DOHH2 (cell line): ENCODE measurements around the gene KRT77.
"Not testable (repeated sequence)": the region's sequence is repeated elsewhere in the genome, so short reads cannot be mapped to it uniquely, and the experiment has no call there.

ENCODE experiments used
- H3F3A ChIP-seq: fragments of 200-600 bp; sonication (generic), shearing (Covaris generic); 2 replicates; pipeline ENCODE4 v1.6.0; 2016; ENCODE audit warnings: antibody characterized with exemption, mild to moderate bottlenecking; ENCODE audit not compliant: control insufficient read depth, insufficient read depth
- H3K27ac ChIP-seq: fragments of 200-600 bp; sonication (generic); 2 replicates; pipeline ENCODE4 v1.5.1; 2014; ENCODE audit warnings: low read depth, mild to moderate bottlenecking, low read length, moderate library complexity
- H3K27me3 ChIP-seq: fragments of 200-600 bp; sonication (generic); 2 replicates; pipeline ENCODE4 v1.6.1; 2014; ENCODE audit warnings: mild to moderate bottlenecking, low read length, mixed read lengths; ENCODE audit not compliant: control insufficient read depth
- H3K36me3 ChIP-seq: fragments of 200-600 bp; sonication (generic); 2 replicates; pipeline ENCODE4 v1.6.1; 2014; ENCODE audit warnings: mild to moderate bottlenecking, low read length, moderate library complexity, mixed read lengths; ENCODE audit not compliant: control insufficient read depth
- H3K4me1 ChIP-seq: fragments of 200-600 bp; sonication (generic); 2 replicates; pipeline ENCODE4 v1.6.1; 2014; ENCODE audit warnings: mild to moderate bottlenecking, low read length, mixed read lengths; ENCODE audit not compliant: control insufficient read depth
- H3K4me2 ChIP-seq: fragments of 200-600 bp; sonication (generic); 2 replicates; pipeline ENCODE4 v1.6.0; 2014; ENCODE audit warnings: mild to moderate bottlenecking, low read length, moderate library complexity
- H3K4me3 ChIP-seq: fragments of 200-600 bp; sonication (generic); 2 replicates; pipeline ENCODE4 v1.5.1; 2014; ENCODE audit warnings: mild to moderate bottlenecking, low read length, mixed read lengths
- H3K79me2 ChIP-seq: fragments of 200-600 bp; sonication (generic); 2 replicates; pipeline ENCODE4 v1.6.1; 2014; ENCODE audit warnings: mild to moderate bottlenecking, low read length, mixed read lengths; ENCODE audit not compliant: control insufficient read depth
- H3K9me2 ChIP-seq: fragments of 200-600 bp; sonication (generic); replicated peaks from 2 replicates; pipeline ENCODE4 v1.6.1; 2014; ENCODE audit warnings: mild to moderate bottlenecking, low read length, mixed read lengths; ENCODE audit not compliant: control insufficient read depth
- H3K9me3 ChIP-seq: fragments of 200-600 bp; sonication (generic); 2 replicates; pipeline ENCODE4 v1.6.1; 2014; ENCODE audit warnings: antibody characterized with exemption, low read length, mixed read lengths; ENCODE audit not compliant: control insufficient read depth, insufficient read depth
- H4K20me1 ChIP-seq: fragments of 200-600 bp; sonication (generic); 2 replicates; pipeline ENCODE4 v1.6.0; 2014; ENCODE audit warnings: low read depth, mild to moderate bottlenecking, antibody characterized with exemption, low read length, moderate library complexity; ENCODE audit not compliant: control insufficient read depth, insufficient read depth
- EZH2phosphoT487 ChIP-seq: fragments of 200-600 bp; sonication (generic); IDR thresholded peaks from 2 replicates; pipeline ENCODE4 v1.6.1; 2017; ENCODE audit warnings: borderline replicate concordance, mild to moderate bottlenecking, antibody characterized with exemption, low read length, moderate library complexity, mixed read lengths
- TF ChIP-seq, protein P1 (sequence below): fragments of 200-600 bp; sonication (generic); IDR thresholded peaks from one replicate; pipeline ENCODE4 v1.5.1; 2014; ENCODE audit warnings: antibody characterized with exemption, mild to moderate bottlenecking, low read depth, low read length; ENCODE audit not compliant: poor library complexity, severe bottlenecking

KRT77 gene

DNA sequence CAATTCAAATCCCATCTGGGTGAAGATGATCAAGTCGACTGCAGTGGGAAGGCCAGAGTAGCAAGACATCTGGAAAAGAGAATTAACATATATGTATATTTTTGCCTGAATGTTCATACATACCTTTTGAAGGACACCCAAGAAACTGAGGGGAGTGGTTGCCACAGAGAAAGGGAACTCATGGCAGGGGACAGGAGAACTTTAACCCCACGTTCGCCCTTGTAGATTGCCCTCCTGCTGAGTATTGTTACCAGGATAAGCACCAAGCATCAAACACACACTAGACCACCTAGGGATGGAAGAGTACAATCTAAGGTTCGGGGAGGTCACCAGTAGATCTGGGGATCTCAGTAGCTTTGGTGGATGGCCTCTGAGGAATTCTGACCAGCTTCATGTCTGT is 32.8 kb downstream of the KRT77 start:
- H3K4me1 ChIP-seq = no peaks in the 10 kb centered on the region
- no peaks in the 10 kb centered on the region for H3F3A ChIP-seq
- no peak overlapping the region for H3K4me3 ChIP-seq
- peaks cover 2% of the 10 kb centered on the region; the same call in 1 of the 2 replicates for H3K27me3 ChIP-seq
- no peak for TF ChIP-seq EZH2phosphoT487
- TF ChIP-seq, protein P1, sequence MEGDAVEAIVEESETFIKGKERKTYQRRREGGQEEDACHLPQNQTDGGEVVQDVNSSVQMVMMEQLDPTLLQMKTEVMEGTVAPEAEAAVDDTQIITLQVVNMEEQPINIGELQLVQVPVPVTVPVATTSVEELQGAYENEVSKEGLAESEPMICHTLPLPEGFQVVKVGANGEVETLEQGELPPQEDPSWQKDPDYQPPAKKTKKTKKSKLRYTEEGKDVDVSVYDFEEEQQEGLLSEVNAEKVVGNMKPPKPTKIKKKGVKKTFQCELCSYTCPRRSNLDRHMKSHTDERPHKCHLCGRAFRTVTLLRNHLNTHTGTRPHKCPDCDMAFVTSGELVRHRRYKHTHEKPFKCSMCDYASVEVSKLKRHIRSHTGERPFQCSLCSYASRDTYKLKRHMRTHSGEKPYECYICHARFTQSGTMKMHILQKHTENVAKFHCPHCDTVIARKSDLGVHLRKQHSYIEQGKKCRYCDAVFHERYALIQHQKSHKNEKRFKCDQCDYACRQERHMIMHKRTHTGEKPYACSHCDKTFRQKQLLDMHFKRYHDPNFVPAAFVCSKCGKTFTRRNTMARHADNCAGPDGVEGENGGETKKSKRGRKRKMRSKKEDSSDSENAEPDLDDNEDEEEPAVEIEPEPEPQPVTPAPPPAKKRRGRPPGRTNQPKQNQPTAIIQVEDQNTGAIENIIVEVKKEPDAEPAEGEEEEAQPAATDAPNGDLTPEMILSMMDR = no peak
- no peak overlapping the region for H3K27ac ChIP-seq
- H3K36me3 ChIP-seq = no peaks in the 10 kb centered on the region
- no peaks in the 10 kb centered on the region for H3K9me3 ChIP-seq
- no peaks in the 10 kb centered on the region for H4K20me1 ChIP-seq
- H3K79me2 ChIP-seq = no peaks in the 10 kb centered on the region
- no peaks in the 10 kb centered on the region for H3K9me2 ChIP-seq
- H3K4me2 ChIP-seq = no peak overlapping the region

DNA sequence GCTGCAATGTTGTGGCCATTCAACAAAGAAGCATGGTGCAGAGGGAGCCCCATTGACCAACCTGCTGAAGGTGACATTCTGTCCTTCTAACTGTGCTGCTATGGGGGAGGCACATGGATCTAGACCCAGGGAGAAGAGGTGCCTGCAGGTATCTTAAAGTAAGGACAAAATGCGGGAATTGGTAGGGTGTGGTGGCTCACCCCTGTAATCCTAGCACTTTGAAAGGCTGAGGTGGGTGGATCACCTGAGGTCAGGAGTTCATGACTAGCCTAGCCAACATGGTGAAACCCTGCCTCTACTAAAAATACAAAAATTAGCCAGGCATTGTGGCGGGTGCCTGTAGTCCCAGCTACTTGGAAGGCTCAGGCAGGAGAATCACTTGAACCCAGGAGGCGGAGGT is 33.4 kb downstream of the KRT77 start:
- not testable (repeated sequence) for H3K36me3 ChIP-seq, H3F3A ChIP-seq, H3K4me2 ChIP-seq, H3K4me1 ChIP-seq, H3K79me2 ChIP-seq, H4K20me1 ChIP-seq, H3K27me3 ChIP-seq, H3K9me2 ChIP-seq, H3K27ac ChIP-seq, H3K4me3 ChIP-seq, H3K9me3 ChIP-seq

DNA sequence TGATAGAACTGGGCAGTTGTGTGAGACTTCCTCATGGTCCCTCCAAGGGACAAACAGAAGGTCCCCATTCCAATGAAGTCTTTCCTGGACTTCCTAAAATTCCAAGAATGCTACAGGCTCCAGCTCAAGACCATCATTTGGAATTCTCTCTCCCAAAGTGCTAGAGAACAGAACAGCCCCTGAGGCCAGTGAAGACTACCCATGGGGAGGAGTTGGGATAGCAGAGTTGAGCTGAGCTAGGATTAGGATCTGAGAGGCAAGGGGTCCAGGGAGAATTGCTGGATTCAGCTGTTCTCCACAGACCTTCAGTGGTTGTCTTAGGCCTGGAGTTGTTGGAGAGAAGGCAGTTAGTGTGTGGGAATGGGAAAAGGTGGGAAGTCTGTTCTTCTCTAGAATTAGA is 33.9 kb downstream of the KRT77 start:
- H4K20me1 ChIP-seq = no peaks in the 10 kb centered on the region
- H3K4me2 ChIP-seq = no peak overlapping the region
- H3K9me3 ChIP-seq = no peaks in the 10 kb centered on the region
- no peaks in the 10 kb centered on the region for H3K36me3 ChIP-seq
- no peaks in the 10 kb centered on the region for H3K9me2 ChIP-seq
- H3K79me2 ChIP-seq = no peaks in the 10 kb centered on the region
- H3F3A ChIP-seq = no peaks in the 10 kb centered on the region
- no peak for TF ChIP-seq EZH2phosphoT487
- TF ChIP-seq, protein P1 = no peak
- H3K4me1 ChIP-seq = no peaks in the 10 kb centered on the region
- H3K27ac ChIP-seq = no peak overlapping the region
- no peak overlapping the region for H3K4me3 ChIP-seq
- peaks cover 2% of the 10 kb centered on the region; the same call in 1 of the 2 replicates for H3K27me3 ChIP-seq

DNA sequence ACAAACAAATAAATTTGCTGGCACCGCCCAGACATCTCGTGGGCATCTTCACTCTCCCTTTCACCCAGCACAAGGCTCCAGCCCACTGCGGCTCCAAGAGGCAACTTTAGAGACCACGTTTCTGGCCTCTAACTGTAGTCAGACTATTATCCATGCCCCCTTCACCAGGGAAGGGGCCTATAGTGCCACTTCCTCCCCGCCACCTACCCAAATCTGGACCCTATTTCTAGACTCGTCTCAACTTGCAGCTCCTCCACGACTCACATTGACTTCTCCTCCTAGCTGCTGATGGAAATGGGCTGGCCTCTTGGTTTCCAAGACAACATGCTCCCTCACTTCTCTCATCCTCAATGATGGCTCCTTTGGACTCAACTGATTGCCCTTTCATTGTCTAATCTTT is 35.4 kb downstream of the KRT77 start:
- H3K9me3 ChIP-seq = no peaks in the 10 kb centered on the region
- H3K79me2 ChIP-seq = no peaks in the 10 kb centered on the region
- no peaks in the 10 kb centered on the region for H3K4me1 ChIP-seq
- H3K4me2 ChIP-seq = no peak overlapping the region
- no peaks in the 10 kb centered on the region for H3K9me2 ChIP-seq
- no peaks in the 10 kb centered on the region for H4K20me1 ChIP-seq
- no peaks in the 10 kb centered on the region for H3F3A ChIP-seq
- H3K27ac ChIP-seq = no peak overlapping the region
- no peak overlapping the region for H3K4me3 ChIP-seq
- TF ChIP-seq, protein P1 = no peak
- no peak for TF ChIP-seq EZH2phosphoT487
- H3K36me3 ChIP-seq = no peaks in the 10 kb centered on the region
- peaks cover under 1% of the 10 kb centered on the region; the same call in 1 of the 2 replicates for H3K27me3 ChIP-seq
